Measurements from ENCODE around the gene GNAI3.
"Not testable (repeated sequence)": the region's sequence is repeated elsewhere in the genome, so short reads cannot be mapped to it uniquely, and the experiment has no call there.

The GNAI3 gene

DNA sequence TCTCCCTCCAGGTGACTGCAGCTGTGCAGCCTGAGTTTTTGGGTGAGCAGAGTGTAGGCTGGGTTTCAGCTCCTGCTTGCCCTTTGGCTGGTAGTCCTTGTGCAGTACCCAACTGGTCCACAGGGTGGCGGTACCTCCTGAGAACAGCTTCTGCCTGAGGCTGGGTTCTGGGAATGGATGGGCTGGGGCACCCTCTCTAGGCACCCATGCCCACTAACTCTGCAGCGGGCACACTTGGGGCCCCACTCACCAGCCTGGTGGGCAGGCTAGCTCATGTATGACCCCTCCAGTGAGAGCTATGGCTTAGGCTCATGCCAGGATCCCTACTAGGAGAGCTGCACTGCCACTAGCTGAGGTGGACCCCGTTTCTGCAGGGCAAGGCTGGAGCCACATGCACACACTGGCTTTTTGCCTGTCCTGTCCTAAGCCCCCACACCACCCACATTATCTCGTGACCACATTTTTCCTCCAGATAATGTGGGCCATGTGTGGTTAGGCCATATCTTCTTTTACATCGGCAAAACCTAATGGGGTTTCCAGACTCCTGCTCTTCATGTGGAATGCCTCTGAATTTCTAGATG, 92.0 kb downstream of the GNAI3 start:
- peak; percentile 64 for DNase-seq

DNA sequence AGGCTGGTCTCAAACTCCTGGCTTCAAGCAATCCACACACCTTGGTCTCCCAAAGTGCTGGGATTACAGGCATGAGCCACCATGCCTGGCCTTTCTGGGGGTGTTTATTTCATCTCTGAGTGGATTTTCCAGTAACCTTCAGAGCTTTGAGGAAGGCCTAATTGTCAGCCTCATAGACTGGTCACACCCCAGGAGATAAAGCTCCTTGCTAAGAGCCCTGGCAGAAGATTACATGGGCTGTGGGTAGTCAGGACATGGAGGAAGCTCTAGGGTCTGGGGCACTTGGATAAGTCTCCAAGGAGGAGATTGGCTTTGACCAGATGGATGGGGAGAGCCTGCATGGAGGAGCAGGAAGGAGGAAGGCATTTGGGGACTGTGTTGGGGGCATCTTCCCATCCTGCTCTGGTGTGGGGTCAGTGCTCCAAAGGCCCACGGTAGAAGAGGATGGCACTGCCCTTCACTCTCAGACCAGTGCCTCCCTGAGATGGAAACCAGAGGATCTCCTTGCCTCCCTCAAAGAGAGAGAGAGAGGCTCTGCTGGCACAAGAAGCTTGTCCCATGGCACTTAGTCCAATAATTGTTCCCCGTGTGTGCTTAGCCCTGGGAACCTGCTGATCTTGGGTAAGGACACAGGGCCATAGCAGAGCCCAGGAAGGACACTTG, 92.8 kb downstream of the GNAI3 start:
- no peak for DNase-seq

DNA sequence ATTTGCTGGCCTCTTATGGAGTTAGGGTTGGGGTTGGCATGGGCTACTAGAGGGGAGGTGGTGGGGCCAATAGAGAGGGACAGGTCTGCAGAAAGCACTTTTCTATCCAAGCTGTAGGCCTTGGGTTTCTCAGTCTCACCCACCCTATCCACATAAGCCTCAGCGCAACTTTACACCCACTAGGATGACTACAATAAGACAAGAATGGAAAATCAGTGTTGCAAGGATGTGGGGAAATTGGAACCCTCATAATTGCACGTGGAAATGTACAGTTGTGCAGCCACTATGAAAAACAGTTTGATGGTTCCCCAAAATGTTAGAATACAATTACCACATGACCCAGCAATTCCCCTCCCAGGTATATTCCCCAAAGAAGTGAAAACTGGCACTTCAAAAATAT, 93.4 kb downstream of the GNAI3 start:
- DNase-seq: no peak

- DNase-seq: no peak
Observed at GRCh38 chr1:109642626-109643025, 94.2 kb downstream of the GNAI3 start.

DNA sequence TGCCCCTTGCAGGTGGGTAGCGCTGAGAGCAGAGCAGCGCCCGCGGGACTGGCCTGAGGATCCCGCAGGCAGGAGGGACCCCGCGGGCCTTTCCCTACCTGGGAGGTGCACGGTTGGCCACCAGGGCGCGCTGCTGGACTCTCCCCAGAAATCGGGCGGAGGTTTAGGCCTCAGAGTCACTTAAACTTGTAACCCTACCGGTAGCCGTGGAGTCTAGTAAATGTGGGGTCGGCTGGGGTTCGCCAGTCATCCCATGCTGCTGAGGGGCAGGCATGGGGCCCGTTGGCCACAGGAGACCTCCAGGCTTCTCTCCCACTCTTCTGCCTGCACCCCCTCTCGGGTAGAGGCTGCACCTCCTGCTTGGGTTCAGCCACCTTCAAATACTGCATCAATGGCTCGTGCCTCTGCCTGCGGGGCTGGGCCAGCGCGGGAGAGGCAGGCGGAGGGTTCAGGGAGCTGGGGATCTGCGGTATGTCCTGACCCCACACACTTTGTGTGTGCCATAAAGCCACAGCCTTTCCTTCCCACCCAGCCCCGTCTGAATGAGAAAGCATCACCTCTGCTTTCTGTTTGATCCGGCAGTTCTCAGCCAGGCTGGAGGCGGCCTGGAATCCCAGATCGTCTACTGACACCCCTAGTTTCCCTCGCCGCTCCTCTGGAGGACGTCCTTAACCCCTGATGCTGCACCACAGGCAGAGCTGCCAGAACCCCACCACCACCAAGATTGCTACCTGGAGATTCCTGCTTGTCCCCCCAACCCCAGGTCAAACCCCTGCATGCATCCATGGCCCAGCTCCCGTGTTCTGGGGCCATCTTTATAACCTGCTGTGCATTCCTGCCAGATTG, 95.2 kb downstream of the GNAI3 start:
- peak; percentile 62 for DNase-seq

DNA sequence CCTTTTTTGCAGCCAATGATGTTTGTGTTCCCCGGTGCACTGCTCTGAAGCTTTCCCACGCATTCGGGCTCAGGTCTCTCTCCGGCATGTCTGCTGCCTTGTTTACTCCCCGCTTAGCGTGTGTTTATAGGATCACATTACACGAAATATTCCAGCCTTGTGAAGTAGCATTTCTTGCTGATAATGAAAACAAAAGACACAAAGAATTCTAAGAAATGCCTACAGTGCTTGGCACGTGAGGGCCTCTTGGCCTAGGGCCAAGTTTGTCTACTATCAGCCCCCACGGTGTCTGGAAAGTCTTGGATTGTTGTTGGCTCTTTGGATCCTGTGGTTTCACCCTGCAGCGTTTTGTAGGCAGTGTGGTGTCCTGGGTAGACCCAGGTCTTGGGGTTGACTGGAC, 96.3 kb downstream of the GNAI3 start:
- peak; percentile 25 for DNase-seq

- peak; percentile 20 for DNase-seq
Observed at GRCh38 chr1:109649491-109649914, 101.1 kb downstream of the GNAI3 start.

DNA sequence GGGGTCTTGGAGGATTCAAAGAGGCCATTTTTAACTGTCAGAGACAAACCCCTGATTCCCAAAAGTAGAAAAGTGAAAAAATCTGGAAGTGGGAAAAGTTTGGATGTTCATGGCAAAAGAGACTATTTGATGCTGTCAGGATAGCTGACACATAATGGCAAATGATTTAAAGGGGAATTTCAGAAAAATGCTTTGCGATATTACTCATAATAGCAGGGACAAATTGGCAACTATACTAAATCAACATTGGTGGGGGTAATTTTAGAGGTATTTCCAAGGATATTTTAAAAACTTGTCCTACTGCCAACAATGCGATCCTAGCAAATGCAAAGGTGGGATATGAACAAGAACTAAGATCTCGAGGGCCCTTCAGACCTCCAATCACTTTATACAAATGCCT, 102.2 kb downstream of the GNAI3 start:
- no peak for DNase-seq

- no peak for DNase-seq
Observed at GRCh38 chr1:109652402-109652801, 104.0 kb downstream of the GNAI3 start.

- DNase-seq: no peak
Observed at GRCh38 chr1:109653306-109653705, 104.9 kb downstream of the GNAI3 start.

- DNase-seq: no peak
Observed at GRCh38 chr1:109654519-109654918, 106.1 kb downstream of the GNAI3 start.

DNA sequence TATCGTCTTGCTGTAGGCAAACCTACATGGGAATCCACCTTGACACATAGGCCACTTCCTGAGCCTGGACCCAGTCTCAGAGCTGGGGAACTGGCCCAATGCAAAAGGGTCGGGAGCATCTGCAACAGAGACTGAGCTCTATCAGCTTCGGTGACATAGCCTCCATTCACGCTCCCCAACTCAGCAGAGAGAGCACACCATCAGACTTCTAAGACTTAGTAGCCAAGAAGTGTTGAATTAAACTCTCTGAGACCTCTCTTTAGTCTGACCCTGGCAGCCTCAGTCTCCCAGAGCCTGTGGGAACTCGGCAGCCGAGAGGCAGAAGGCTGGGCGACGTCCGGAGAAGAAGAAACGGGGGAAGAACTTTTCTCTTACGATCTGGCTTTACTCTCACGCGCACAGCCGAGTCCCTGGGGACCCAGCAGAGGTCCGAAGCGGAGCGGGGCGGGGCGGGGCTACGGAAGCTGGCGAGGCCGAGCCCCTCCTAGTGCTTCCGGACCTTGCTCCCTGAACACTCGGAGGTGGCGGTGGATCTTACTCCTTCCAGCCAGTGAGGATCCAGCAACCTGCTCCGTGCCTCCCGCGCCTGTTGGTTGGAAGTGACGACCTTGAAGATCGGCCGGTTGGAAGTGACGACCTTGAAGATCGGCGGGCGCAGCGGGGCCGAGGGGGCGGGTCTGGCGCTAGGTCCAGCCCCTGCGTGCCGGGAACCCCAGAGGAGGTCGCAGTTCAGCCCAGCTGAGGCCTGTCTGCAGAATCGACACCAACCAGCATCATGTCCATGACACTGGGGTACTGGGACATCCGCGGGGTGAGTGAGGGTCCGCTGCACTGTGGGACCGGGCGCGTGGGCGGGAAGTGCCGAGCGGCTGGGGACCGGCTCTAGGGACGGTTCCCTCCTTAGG, 107.5 kb downstream of the GNAI3 start, which contains the start of gene GSTM4:
GSTM4 (plus strand) TSS at position 485 of the 905 bp plus-strand sequence; CDS start at position 776, 291 bp downstream.
- peak; percentile 58 for DNase-seq

DNA sequence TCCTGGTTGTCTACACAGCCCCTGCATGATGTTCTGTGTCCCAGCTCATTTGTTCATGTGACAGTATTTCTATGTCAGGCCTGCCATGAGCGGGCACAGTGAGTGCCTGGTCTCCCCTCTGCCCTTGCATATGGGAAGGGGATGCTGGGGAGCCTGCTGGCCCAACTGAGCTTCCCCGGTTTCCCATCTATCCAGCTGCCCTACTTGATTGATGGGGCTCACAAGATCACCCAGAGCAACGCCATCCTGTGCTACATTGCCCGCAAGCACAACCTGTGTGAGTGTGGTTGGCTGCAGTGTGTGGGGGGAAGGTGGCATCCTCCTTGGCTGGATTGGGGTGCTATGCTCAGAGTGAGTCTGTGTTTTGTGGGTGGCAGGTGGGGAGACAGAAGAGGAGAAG, 109.0 kb downstream of the GNAI3 start:
- no peak for DNase-seq

- DNase-seq: no peak
Observed at GRCh38 chr1:109657970-109658369, 109.6 kb downstream of the GNAI3 start.

- DNase-seq: no peak
Observed at GRCh38 chr1:109658533-109659042, 110.2 kb downstream of the GNAI3 start.

- DNase-seq: no peak
Observed at GRCh38 chr1:109659145-109659544, 110.7 kb downstream of the GNAI3 start.

- no peak for DNase-seq
Observed at GRCh38 chr1:109659997-109660690, 111.7 kb downstream of the GNAI3 start.

DNA sequence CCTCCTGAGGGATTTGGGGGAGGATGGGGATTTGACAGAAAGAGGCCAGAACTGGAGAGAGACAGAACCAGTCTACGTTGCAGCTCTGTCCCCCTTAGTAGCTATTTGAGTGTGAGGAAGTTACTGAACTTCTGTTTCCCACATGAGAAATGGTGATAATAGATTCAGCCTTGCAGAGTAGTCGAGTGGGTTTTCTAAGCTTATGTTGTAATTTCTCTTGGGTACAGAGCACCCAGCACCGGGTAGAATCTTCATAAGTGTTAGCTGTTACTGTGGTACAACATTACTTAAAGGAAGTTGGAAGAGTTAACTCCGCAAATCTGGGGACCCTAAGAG, 112.2 kb downstream of the GNAI3 start:
- not testable (repeated sequence) for DNase-seq

GRCh38 chr1:109661391-109661790, 113.0 kb downstream of the GNAI3 start:
- no peak for DNase-seq

DNA sequence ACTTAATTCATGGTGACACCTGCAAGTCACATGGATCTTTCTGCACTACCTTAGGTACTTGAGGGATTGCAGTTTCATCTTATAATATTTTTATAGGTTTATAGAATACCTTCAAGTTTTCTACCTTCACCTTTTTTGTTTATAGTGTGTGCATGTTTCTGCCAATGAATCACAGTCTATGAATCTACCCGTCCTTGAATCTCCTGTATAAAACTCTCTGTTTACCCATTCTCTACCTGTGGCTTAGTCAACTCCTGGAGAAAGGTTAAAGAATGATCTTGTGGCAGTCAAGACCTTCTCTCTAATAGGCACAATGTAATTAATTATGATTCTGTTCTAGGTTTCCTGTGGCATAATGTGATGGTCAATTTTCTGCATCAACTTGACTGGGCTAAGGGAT, 116.3 kb downstream of the GNAI3 start:
- no peak for DNase-seq

DNA sequence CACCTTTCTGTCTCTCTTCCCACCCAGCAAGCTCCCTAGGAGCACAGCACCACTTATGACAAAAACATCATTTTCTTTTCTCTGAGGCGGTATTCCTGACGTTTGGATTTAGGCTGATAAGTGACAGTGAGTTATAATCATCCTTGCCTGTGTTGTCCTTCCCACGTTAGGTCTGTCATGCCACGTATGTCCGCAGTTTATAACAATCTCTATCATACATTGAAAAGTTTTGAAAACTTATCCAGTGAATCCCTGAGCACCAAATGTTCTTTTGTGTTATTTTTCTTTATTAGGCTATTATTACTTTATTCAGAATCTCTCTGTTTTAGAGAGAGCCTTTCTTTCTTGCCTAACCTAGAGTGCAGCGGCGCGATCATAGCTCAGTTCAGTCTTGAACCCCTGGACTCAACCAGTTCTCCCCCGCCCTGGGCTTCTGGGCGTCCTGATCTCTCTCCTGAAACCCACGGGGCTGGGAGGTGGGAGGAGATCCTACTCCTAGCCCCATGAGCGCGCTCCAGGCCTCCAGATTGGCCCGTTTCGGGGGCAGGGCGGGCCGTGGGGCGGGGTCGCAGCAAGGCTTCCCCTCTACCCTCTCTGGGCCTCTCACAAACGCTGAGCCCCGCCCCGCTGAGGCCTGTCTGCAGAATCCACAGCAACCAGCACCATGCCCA, 119.2 kb downstream of the GNAI3 start, which contains the start of gene GSTM2:
GSTM2 (plus strand) TSS at position 606 of the 671 bp plus-strand sequence; CDS start at position 665, 59 bp downstream.
- DNase-seq: peak; percentile 85

Data from NCI-H146 (cell line).